GM13977 (cell line): Measurements from ENCODE around the gene PRKCZ.

ENCODE experiments used
- DNase-seq: peaks from one replicate; pipeline ENCODE4 v3.0.0; 2012; ENCODE audit warnings: low spot score
- in situ Hi-C: fragments of 300-500 bp; cut with MboI; formaldehyde crosslinking; loops from one replicate; pipeline ENCODE4 v1.12.0; 2022; ENCODE audit warnings: low sequenced_read_pairs, low pct_unique_long_range_greater_than_20kb, mixed read lengths, inconsistent platforms; ENCODE audit not compliant: unreplicated experiment
- TF ChIP-seq, protein P1 (sequence below): IDR thresholded peaks from 2 replicates; pipeline ENCODE4 v1.5.1; 2012; ENCODE audit warnings: mild to moderate bottlenecking, control low read depth; ENCODE audit not compliant: insufficient read depth; ENCODE audit errors: extremely low read depth, missing control alignments

The PRKCZ gene

DNA sequence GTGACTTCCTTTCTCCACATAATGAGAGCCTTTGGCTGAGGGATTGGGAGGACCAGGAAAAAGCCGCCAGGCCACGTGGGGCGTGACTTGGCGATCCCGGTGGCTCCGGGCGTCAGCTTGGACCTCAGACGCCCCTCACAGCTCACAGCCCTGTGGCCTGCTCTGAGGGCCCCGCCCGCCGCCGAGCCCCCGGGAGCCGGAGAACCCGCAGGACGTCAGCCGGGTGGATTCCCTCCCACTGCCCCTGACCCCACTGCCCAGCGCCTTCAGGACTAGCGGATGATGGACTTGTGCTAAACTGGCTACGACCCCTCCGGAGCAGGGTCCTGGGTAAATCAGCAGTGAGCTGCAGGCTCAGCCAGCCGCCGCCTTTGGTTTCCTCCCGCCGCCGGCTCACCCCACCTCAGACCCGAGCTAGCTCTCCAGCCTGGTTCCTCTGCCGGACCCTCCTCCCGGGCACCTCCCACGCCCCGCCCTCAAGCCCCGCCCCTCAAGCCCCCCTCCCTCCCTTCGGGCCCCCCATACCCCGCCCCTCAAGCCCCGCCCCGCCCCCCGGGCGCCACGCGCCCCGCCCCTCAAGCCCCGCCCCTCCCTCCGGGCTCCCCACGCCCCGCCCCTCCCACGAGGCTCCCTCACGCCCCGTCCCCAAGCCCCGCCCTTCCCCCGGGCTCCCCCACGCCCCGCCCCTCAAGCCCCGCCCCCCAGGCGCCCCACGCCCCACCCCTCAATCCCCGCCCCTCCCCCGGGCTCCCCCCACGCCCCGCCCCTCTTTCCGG, 154.4 kb downstream of the PRKCZ start:
- in situ Hi-C loops = no loop called here
- TF ChIP-seq, protein P1, sequence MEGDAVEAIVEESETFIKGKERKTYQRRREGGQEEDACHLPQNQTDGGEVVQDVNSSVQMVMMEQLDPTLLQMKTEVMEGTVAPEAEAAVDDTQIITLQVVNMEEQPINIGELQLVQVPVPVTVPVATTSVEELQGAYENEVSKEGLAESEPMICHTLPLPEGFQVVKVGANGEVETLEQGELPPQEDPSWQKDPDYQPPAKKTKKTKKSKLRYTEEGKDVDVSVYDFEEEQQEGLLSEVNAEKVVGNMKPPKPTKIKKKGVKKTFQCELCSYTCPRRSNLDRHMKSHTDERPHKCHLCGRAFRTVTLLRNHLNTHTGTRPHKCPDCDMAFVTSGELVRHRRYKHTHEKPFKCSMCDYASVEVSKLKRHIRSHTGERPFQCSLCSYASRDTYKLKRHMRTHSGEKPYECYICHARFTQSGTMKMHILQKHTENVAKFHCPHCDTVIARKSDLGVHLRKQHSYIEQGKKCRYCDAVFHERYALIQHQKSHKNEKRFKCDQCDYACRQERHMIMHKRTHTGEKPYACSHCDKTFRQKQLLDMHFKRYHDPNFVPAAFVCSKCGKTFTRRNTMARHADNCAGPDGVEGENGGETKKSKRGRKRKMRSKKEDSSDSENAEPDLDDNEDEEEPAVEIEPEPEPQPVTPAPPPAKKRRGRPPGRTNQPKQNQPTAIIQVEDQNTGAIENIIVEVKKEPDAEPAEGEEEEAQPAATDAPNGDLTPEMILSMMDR = no peak
- peak; percentile 99 for DNase-seq

DNA sequence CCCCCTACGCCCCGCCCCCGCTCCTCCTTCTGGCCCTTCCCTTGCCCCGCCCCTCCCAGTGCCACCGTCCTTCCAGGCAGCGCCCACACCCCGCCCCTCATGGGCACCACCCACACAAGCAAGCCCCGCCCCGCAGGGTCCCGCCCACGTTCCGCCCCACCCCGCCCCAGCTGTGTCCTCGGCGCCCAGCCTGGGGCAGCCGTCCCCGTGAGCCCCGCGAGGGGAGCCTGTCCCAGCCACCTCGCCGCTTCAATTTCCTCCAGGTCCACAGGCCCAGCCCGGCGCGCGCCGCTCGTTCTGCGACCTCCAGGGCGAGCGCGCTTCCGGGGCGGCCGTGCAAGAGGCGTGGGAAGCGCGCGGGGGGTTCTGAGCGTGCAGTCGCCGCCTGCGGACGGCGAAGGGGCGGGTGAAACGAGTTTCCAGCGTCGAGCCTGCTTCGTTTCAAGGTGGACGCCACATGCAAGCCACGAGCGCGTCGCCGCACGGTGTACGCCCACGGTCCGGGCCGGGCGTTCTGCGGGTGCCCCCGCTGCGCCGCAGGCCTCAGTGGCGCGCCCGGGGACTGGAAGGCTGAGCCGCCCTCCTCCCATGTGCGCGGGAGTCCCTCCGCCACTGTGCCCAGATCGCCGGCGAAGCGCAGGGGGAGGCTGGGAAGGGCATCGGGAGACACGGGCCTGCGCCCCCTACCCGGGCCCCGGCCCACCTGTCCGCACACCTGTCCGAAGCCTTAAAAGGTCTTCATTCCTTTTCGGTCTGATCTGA, 155.2 kb downstream of the PRKCZ start:
- TF ChIP-seq, protein P1 = no peak

GRCh38 chr1:2206813-2207487, 156.7 kb downstream of the PRKCZ start:
- DNase-seq = no peak
- TF ChIP-seq, protein P1 = no peak
- in situ Hi-C loops = no loop called here

More for the DNA sequence above, 155.2 kb downstream of the PRKCZ start:
- DNase-seq = no peak
- in situ Hi-C loops = no loop called here

- in situ Hi-C loops = no loop called here
- DNase-seq = no peak
- TF ChIP-seq, protein P1 = no peak
Measured at GRCh38 chr1:2208309-2209239, 158.4 kb downstream of the PRKCZ start.

DNA sequence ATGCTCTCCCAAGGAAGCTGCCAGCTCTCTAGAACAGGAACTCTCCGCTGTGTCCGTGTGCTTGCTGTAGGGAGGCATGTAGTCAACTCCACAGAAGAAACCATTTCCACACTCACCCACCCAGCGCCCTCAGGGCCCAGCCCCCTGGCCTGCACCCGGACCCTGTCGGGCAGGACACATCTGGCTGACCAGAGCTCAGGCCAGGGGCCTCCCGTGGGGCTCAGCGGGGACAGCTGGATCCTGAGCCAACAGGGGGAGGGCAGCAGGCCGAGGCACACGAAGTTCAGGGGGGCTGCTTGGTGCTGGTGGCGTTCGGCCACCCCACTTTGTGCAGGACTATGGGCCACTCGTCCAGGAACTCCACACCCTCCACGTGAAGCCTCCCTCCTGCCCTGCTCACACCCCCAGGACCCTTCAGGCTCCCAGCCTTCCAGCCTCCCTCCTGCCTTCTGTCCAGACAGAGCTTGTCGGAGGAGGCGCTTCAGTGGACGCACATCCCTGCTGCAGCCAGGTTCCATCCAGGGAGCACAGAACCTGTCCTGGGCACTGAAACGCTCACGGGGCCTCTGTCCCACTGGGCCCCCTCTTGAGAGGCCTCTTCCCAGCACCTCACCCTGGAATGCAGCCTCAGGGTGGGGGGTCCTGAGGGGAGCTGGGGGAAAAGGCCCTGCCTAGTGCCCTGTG, 159.3 kb downstream of the PRKCZ start:
- TF ChIP-seq, protein P1 = no peak
- DNase-seq = no peak
- in situ Hi-C loops = no loop called here
